ENCODE results near the gene CORO2B. TPM values are rescaled to one million over a fixed set of nuclear protein-coding genes. Genes with fewer than 3 reads are reported as not detected.
"Not testable (repeated sequence)": the region's sequence is repeated elsewhere in the genome, so short reads cannot be mapped to it uniquely, and the experiment has no call there.

The CORO2B gene
- total RNA-seq, 1 donor from 2014 or later = 0.12 TPM

DNA sequence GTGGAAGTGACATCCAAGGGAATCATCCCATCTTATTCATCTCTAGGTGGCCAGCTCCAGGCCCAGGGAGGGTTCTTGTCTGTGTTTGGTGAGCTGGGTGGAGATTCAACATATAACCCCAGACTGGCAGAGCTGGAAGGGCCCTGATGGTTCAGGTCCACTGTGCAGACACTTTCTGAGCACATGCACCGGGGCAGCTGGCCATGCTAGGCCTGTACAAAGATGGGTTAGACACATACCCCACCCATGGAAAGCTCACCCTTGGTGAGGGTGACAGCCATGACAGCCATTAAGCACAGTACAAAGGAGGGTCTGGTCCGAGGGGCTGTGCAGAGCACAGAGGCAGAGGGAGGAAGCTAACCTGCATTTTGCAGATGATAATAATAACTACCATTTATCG, 100.4 kb downstream of the CORO2B start:
- ATAC-seq = no peak

DNA sequence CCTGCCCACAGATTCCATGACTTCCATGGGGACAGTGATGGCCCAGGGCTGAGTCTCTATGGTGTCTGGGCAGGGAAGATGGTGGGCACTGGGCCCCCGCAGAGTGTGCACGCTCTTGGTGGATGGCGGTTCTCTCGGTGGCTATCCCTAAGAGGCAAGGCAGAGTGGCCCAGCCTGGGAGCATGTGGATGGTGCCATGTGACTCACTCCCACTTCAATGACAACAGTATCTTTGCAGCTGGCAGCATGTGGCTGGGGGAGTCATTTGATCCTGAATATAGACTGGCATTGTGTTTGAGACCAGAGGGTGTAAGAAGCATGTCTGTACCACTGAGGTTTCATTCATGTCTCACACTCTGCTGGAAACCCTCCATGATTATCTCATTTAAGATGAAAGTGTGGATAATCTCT, 101.2 kb downstream of the CORO2B start:
- no peak for ATAC-seq

DNA sequence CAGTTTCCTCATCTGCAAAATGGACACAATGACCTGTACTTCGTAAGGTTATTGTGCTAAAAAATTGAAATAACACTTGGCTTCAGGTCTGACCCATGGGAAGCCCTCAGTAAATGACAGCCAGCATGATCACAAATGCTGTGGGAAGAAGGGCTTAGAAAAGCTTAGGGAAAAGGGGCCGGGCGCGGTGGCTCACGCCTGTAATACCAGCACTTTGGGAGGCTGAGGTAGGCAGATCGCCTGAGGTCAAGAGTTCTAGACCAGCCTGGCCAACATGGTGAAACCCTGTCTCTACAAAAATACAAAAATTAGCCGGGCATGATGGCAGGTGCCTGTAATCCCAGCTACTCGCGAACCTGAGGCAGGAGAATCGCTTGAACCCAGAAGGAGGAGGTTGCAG, 102.0 kb downstream of the CORO2B start:
- not testable (repeated sequence) for ATAC-seq

DNA sequence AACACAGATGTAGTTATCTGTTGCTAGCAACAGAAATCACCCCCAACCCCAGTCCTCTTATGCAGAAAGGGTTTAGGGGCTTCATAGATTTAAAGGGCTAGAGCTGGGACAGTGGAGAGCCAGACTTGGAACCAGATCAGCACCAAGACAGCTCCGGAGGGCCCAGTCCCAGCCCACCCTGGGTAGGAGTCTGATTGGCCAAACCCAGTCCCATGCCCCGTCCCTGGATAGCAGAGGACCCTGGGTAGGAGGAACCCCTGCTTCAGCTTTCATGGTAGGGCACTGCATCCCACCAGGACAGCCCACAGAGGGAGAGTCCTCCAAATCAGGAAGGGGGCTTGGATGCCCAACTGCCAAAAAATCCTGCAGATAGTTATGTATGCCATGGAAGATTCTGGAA, 103.0 kb downstream of the CORO2B start:
- no peak for ATAC-seq

DNA sequence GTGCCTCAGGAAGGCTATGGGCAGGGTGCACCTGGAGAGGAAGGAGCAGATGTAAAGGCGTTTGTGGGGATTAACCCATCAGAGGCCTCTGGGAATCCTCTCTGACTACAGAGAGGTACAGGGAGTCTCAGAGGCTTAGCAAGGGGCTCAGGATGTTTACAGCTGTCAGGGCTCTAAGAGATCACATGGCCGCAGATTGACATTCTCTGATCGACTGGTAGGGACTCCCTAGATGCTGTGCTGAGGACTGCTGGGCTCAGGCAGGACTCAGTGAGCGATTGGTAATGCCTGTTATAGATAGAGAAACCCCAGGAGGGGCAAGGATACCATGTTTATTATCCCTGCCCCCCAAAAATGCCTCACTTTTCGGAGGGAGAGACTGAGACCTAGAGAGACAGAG, 103.5 kb downstream of the CORO2B start:
- no peak for ATAC-seq

DNA sequence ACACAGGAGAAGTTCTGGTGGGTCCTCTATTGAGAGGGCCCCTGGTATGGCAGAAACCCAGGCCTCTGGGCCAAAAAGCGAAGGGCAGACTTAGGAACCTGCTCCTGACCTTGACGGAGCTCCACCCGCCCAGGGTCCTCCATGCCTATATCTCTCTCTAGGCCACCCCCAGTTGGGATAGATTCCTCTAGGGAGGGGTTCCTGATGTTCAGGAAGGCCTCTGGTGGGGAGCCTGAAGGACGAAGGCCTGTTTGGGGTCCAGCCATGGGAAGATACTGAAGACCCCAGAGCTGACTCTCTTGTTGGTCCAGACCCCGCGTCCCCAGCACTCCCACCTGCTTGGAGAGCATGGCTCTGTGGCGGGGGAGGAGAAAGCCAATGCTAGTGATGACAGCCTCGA, 104.2 kb downstream of the CORO2B start:
- no peak for ATAC-seq

DNA sequence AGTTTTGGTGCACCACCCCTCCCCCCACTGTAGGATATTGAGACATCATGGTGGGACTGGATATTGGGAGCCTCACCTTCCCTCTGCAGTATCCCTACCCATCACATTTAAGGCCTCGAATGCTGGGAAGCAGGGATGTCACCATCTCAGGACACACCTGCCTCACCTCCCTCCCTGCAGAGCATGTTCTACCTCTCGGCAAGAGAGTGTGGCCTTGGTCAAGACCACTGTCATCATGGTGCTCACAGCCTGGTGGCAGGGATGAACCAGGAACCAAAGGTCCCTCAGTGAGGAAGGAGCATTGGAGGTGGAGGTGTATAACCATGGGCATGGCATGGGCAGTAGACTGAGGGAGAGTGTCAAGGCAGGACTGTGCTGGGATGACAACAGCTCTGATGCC, 104.8 kb downstream of the CORO2B start:
- ATAC-seq = no peak

DNA sequence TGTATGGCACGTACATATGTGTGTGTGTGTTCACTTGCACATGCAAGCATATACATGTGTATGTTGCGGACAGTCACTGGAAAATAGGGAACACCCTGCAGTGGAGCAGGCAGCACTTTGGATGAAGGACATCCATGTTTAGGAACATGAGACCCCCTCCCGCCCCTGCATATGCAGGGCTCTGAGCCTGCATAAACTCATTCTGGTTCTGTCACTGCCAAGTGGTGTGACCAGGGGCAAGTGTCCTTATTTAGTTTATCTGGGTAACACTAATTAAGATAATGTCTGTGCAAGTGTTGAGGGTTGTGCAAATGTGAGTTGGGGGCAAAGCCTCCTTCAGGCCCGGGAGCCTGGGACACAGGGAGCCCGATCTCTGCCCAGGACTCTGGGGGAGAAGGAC, 105.7 kb downstream of the CORO2B start:
- ATAC-seq = no peak

DNA sequence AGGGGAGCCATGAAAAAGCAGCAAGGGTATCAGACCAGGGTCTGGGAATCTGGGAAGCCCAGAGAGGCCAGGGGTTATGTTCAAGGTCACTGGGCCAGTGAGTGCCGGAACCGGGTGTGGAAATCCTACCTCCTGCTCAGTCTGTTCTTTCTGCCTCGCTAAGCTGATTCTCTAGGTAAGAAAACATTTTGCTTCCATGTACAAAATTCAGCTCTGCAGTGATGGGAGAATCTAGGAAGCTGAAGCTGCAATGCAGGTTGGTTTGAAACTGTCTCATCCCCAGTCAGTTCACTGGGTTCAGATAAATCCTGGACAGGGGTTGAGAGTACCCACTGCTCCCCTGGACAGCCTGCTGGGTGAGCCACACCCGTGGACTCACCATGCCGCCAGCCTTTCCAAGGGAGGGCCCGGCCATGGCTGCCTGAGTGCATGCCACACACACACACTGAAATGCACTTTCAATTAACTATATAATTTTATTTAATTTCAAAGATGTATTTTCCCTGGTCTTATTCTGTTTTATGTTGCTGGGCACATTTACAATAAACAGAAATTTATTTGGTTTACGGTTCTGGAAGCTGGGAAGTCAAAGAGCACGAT, 108.4 kb downstream of the CORO2B start:
- ATAC-seq = no peak

DNA sequence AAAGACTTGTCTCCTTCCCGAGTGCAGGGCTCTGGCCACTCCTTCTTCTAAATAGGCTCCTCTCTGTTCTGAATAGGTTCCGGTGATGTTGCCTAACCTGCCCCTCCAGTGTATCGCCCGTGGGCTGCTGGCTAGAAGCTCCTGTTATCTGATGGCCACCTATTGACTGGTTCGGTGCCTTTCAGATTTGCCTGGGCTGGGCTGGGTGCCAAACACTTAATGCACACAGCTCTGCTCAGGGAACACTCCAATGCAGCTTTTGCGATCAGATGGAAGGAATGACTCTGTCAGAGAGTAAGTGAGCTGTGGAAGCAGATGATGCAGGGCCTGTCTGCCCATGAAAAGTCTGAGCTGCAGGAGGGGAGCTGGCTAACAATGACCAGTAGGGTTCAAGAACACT, 112.9 kb downstream of the CORO2B start:
- peak; percentile 77 for ATAC-seq

DNA sequence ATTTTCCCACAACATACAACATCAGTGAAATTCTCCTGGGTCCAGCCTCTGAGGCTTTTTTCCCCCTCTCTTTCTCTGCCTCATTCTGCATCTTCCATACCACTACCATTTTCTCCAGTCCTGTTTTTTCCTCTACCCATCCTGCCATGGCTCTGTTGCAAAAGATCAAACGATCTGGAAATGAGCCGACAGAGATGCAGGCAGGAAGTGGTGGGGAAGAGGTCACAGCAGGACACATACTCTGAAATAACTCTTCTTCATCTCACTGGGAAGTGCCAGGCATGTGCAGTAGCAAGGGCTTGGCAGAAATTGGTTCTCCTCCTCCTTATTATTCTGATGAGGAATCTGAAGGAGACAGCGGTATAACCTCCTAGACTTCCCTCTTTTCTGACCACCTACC, 114.3 kb downstream of the CORO2B start:
- ATAC-seq = no peak

DNA sequence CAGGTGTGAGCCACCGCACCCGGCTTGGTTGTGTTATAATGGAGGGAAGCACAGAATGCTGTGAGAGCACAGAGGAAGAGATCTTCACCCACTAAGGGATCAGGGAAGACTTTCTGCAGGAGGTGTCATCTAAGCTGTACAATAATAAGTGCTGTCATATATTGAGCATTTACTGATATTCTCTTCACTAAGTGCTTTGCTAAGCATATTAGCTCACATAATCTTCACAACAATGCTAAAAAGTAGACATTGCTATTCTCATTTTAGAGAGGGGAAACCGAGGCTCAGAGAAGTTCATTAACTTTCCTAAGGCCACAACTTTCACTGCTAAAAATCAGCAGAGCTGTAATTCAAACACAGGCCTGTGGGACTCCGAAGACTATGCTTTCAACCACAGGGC, 115.3 kb downstream of the CORO2B start:
- ATAC-seq = no peak

DNA sequence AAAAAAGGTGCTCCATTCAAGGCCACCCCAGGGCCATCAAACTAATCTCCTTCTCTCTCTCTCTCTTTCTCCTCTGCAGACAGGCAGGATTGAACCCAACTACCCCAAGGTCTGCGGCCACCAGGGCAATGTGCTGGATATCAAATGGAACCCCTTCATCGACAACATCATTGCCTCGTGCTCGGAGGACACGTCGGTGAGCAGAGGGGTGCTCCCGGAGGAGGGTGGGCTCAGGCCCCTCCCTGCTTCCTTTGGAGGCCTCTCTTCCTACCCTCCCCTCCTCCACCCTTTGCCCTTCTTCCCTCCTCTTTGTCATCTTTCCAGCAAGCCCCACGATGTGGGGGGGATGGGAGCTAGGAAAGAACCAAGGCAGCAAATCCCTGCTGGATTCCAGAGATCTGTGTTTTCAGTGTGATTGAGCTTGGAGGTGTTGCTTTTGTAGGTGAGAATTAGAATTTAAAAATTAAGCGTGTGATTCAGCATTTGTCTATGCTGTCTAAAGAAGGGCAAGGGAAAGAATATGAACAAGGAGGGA, 116.3 kb downstream of the CORO2B start:
- no peak for ATAC-seq

DNA sequence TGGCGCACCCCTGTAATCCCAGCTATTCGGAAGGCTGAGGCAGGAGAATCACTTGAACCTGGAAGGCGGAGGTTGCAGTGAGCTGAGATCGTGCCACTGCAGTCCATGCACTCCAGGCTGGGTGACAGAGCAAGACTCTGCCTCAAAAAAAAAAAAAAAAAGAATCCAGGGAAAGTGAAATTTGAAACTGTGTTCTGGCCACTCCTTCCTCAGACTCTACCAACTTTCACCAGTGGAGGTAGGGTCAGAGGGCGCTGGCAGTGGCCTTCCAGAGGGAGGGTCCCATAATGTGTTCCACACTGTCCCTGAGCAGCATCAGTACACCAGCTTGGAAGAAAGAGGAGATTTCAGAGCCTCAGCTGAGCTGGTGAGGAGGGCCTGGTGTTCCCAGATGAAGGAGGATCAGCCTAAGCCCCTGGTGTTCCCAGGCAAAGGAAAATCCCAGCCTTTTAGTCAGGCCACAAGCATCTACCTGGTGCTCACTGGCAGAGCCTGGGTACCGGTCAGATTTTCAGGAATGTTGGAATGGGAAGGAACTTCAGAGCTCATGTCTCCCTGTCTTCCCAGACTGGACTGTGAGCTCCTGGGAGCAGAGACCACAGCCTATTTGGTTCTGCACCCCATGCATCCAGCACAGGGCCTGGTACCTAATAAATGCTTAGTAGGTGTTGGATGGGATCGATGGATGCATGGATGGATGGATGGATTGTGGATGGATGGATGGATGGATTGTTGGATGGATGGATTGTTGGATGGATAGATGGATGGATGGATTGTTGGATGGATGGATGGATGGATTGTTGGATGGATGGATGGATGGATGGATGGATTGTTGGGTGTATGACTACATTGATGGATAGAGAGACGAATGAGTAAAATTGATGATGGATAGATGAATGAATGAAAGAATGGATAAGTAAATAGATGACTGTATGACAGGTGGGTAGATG, 117.9 kb downstream of the CORO2B start:
- no peak for ATAC-seq

DNA sequence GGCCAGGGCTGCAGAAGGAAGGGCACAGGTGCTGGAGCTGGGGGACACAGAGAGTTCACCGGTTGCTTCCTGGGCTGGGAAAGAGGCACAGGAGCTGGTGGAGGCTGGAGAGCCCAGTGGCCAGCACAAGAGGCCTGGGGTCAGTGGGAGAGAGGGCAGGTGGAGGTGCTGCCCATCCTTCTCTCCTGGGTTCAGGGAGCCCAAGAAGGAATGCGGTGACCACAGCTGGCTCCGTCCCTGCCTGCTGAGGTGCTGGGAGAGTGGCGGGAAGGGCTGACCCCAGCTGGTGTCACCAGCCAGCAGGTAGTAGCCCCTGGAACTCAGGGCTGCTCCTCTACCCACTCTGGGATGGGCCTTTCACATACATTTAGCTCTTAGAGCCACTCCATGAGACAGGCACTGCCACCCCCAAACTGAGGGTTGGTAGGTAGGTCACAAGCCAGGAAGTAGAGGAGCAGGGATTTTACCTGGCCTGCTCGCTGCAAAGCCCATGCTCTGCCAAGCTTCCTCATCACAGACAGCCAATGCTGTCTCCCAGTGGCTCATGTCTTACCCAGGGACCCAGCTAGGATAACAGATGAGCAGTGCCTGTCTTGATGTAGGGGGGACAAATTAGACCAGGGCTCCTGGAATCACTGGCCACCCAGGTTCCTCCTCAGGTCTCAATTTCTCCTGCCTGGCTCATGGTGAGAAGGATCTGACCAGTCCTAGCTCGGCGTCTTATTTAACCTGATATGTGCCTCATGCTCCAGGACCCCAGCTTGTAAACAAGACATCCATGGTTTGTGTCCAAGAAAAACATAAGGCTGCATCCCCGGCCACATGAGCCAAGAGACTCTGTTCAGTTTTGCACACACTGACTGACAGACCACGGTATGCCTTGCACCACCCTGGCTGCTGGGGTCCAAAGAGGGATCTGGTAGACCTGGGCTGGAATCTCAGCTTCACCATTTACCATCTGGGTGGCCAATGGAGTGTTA, 119.2 kb downstream of the CORO2B start:
- ATAC-seq = peak; percentile 10

DNA sequence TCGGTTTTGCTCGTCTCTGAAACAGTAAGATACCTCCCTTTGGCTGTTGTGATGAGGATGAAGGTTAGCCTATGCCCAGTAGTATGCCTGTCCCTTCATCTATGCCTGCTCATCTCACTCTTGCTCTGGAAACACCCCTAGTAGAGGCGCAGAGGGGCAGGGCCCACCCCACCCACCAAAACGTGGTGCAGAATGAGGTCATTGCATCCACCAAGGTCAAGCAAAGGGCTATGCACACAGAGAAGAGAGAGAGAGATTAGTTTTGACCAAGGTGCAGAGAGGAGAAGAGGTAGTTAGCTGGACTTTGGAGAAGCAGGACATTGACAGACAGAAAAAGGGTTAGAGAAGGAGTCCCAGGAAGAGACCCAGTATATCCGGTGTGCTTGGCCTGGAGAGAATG, 119.9 kb downstream of the CORO2B start:
- no peak for ATAC-seq

DNA sequence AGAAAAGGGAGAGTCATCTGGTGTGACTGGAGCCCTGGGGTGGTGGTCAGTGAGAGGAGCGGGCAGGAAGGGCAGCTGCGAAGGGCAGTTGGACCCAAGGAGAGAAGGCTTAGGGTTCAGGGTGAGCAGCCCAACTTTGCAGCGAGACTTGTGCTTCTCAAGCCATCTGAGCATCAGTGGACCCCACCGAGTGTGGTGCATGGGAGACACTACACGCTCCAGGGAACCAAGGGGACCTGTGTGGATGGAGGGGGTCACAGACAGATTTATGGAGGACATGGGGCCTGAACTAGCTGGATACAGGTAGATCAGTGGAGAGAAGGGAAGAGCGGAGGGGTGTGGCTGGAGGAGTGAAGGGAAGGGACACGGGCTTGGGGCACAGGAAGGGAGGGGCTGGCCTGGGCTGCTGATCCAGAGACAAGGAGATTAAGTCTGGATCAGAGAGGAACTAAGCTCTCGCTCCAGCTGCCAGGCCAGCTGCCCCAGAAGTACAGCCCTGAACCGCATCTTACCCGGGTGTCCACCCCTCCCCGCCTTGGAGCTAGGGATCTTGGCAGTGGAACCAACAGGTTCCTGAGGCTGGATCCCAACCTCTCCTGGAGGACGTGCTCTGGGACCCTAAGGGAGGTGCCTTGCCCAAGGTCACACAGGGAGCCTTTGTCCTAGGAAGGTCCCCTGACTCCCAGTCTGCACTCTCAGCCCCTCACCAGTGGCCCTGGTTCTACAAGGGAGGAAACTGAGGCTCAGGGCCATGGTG, 120.5 kb downstream of the CORO2B start:
- ATAC-seq = no peak

DNA sequence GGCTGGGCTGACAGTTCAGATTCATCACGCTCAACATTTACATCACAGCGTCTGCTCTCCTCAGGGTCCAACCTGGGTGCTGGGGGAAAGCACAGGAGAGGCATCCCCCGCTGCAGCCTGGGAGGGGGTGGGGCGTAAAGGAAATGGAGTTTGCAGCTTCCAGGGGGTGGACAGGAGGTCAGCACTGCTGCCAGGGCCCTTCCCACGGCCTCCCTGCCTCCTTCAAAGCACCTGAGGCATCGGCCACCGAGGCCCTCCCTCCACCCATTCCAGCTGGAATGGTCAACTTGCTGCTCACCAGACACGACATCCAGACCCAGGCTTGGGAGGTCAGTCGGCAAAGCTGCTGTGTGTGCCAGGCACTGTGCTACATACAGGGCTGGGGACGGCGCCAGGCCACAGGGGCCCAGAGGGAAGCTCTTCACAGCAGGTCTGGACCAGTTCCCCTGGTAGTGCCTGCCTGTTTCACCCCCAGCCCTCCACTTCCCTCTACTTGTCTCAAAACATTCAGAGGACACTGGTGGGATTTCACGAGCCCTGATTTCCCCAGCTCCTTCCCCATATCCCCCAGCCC, 121.2 kb downstream of the CORO2B start:
- no peak for ATAC-seq

DNA sequence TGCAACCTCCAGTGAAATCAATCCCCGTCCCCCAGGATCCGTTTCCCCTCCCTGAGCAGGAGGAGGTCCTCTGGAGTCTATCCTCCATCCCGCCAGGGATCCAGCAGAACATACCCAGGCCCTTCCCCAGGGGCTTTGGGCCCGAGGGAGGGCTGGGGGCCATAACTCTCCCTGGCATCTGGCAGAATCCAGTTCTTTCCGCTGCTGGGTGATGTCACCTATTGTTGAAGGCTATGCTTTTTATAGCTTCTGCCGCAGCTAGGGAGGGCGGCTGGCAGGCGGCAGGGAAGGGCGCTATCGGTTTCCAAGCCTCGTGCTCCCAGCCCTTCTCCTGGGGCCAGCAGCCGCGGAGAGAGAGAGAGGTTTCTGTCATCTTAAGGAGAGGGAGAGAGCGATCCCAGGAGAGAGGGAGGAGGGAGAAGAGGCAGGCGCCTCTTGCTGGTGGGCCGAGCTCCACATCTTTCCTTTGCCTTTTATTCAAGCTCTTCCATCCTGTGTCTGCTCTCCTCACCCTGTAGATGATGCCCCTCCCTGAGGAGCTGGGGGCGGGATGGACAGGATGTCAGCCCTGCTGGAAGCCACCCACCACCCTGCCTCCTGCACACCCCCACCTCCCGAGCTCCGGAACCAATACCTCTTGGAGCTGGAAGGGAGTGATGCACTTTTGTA, 121.8 kb downstream of the CORO2B start:
- ATAC-seq = no peak

DNA sequence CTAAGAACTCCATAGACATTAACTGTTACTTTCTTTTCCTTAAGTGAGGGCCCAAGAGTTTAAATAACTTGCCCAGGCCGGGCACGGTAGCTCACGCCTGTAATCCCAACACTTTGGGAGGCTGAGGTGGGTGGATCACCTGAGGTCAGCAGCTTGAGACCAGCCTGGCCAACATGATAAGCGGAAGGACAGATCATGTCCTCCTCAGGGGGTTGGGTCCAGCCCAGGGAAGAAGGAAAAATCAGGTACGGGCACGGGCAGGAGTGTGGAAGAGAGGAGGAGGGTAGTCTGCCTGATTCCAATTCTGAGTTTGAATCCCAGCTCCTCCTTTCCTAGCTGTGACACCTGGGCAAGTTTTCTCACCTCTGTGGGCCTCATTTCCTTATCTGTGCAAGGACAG, 123.1 kb downstream of the CORO2B start:
- no peak for ATAC-seq

DNA sequence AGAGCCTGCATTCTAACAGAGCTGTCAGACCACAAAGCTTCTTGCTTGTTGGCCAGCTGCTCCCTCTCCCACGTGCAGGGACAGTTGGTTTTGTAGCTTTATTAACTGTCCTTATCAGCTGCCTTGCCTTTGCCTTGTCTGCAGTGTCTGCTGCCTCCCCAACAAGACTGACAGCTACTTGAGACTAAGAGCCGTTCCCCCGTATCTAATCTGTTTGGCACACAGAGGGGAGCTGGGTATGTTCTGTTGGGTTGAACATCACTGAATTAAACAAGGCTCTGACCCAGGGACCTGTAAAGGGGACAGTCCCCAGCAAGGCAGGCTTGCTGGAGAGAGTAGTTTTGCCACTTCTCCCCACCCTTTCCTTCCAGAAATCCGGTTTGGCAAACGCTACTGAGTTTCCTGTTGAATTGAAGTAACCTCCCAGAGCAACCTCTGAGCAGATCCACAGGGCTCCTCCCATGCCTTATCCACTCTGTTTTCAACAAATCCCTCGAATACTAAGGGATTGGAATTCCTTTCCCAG, 125.8 kb downstream of the CORO2B start:
- peak; percentile 72 for ATAC-seq
